ENCODE measurements around the gene CKB. TPM values are rescaled to one million over a fixed set of nuclear protein-coding genes. Genes with fewer than 3 reads are reported as not detected.

CKB gene
- total RNA-seq, 3 donors from 2014 or later, result 1,316 to 3,346 (median 2,079) TPM

GRCh38 chr14:103542605-103543088 lies 20.0 kb upstream of the CKB start:
- no peak for TF ChIP-seq CTCF (IDR thresholded peaks at IDR 0.05)
- H3K4me1 ChIP-seq (ENCODE audit: low read depth), result peaks cover 59% of the 10 kb centered on the region

GRCh38 chr14:103541709-103542604 lies 19.3 kb upstream of the CKB start:
- Histone ChIP-seq H3K36me3 (ENCODE audit: low read depth) (no peaks in the 10 kb centered on the region), H3K4me3 (no peak overlapping the region), H3K9me3 (no peaks in the 10 kb centered on the region), H3K4me1 (ENCODE audit: low read depth) (peaks cover 58% of the 10 kb centered on the region)
- intact Hi-C loops (cut with DNase I, micrococcal nuclease), result no loop called here
- ATAC-seq (peak; percentile 20), DNase-seq (peak in 2 of 3 donors; percentile 57 to 58)
- TF ChIP-seq CTCF (IDR thresholded peaks at IDR 0.05), result no peak

More at GRCh38 chr14:103542605-103543088, 20.0 kb upstream of the CKB start:
- ATAC-seq, result peak; percentile 53
- DNase-seq, result peak in 2 of 3 donors; percentile 74 to 75
- no peaks in the 10 kb centered on the region for H3K9me3 ChIP-seq
- no peaks in the 10 kb centered on the region for H3K36me3 ChIP-seq (ENCODE audit: low read depth)
- intact Hi-C loops (cut with DNase I, micrococcal nuclease), result no loop called here
- H3K4me3 ChIP-seq, result no peak overlapping the region

- no peak for TF ChIP-seq CTCF (IDR thresholded peaks at IDR 0.05)
- Histone ChIP-seq H3K9me3 (no peaks in the 10 kb centered on the region), H3K4me3 (no peak overlapping the region), H3K36me3 (ENCODE audit: low read depth) (no peaks in the 10 kb centered on the region), H3K4me1 (ENCODE audit: low read depth) (peaks cover 56% of the 10 kb centered on the region)
- DNase-seq, result peak in 2 of 3 donors; percentile 45 to 51
- intact Hi-C loops (cut with DNase I, micrococcal nuclease), result no loop called here
- no peak for ATAC-seq
These were observed 18.4 kb upstream of the CKB start for GRCh38 chr14:103540821-103541708.

GRCh38 chr14:103539056-103539825 lies 16.6 kb upstream of the CKB start:
- intact Hi-C loops (cut with DNase I, micrococcal nuclease), result no loop called here

More at GRCh38 chr14:103539056-103539825, 16.6 kb upstream of the CKB start:
- H3K4me3 ChIP-seq, result no peak overlapping the region
- no peaks in the 10 kb centered on the region for H3K9me3 ChIP-seq
- no peaks in the 10 kb centered on the region for H3K36me3 ChIP-seq (ENCODE audit: low read depth)
- peaks cover 53% of the 10 kb centered on the region for H3K4me1 ChIP-seq (ENCODE audit: low read depth)
- DNase-seq (peak in 2 of 3 donors; percentile 35 to 50), ATAC-seq (no peak)
- no peak for TF ChIP-seq CTCF (IDR thresholded peaks at IDR 0.05)
